Left lung (tissue), 10 donors: ENCODE results near the gene RNF5. TPM values are rescaled to one million over a fixed set of nuclear protein-coding genes. Genes with fewer than 3 reads are reported as not detected.

Experiments
- ATAC-seq: fragments of 200-7000 bp; cut with Tn5 transposase; one replicate; pipeline ENCODE4 v1.9.1; 2020; ENCODE audit warnings: moderate library complexity
- DNase-seq, 4 donors: peaks; one replicate each; pipeline ENCODE4 v3.0.0-alpha.2; 2013 to 2020
- H3K27ac ChIP-seq, 2 donors: fragments of 200-600 bp; sonication (generic) in 1 of 2; one replicate each; pipeline versions ENCODE4 v1.5.0 to v1.8.0; 2020 to 2021
- H3K27me3 ChIP-seq, 2 donors: fragments of 200-600 bp; sonication (generic) in 1 of 2; one replicate each; pipeline versions ENCODE4 v1.5.0 to v1.8.0; 2020 to 2021
- H3K36me3 ChIP-seq, 2 donors: fragments of 200-600 bp; sonication (generic) in 1 of 2; one replicate each; pipeline versions ENCODE4 v1.5.0 to v1.8.0; 2020 to 2021
- H3K4me1 ChIP-seq, 2 donors: fragments of 200-600 bp; one replicate each; pipeline ENCODE4 v1.8.0; 2021
- H3K4me3 ChIP-seq, 2 donors: fragments of 200-600 bp; sonication (generic) in 1 of 2; one replicate each; pipeline versions ENCODE4 v1.5.0 to v1.8.0; 2020 to 2021; ENCODE audit warnings: mild to moderate bottlenecking in 1 of 2
- H3K9me3 ChIP-seq, 2 donors: fragments of 200-600 bp; sonication (generic) in 1 of 2; one replicate each; pipeline versions ENCODE4 v1.5.0 to v1.8.0; 2020 to 2021
- CTCF ChIP-seq, 2 donors: fragments of 200-600 bp; sonication (generic) in 1 of 2; IDR thresholded peaks; one replicate each; pipeline versions ENCODE4 v1.5.0 to v1.8.0; 2021; ENCODE audit warnings: antibody characterized with exemption in 2 of 2
- intact Hi-C, 2 donors: fragments of 100-400 bp; cut with DNase I; formaldehyde crosslinking; loops; one replicate each; pipeline versions ENCODE4 v1.11.2 to v1.14.2; 2022
- polyA plus RNA-seq, 6 donors: library from polyadenylated mRNA; unstranded; fragments of 120-200 nt; gene quantifications; one replicate each; pipeline ENCODE4 v1.2.1, GENCODE V29; 2013; ENCODE audit not compliant: insufficient read length in 6 of 6
- total RNA-seq, 2 donors: library from RNA; stranded (reverse); fragmentation: NEBNext Ultra II Directional; extraction: Animal tissue kit (Norgen Biotek cat#: 25700); gene quantifications; one replicate each; pipeline ENCODE4 v1.2.1, GENCODE V29; 2021
- donor health status: DM: no; HTN: yes; CAD: no.
- donor health status: DM: no; HTN: no; CAD: no.

RNF5 gene
- total and polyA plus RNA-seq, 8 donors = 43.9 to 81.5 (median 68.2) TPM

GRCh38 chr6:32176476-32177182 lies 1.6 kb upstream of the RNF5 start:
- H3K4me3 ChIP-seq = peak overlapping the region; percentile 74 to 79
- peak; percentile 1 for ATAC-seq
- H3K4me1 ChIP-seq = peaks cover 27 to 69% of the 10 kb centered on the region in 2 donors
- DNase-seq = no peak
- peak overlapping the region; percentile 97 to 98 for H3K27ac ChIP-seq
- H3K9me3 ChIP-seq = no peaks in the 10 kb centered on the region
- TF ChIP-seq CTCF (IDR thresholded peaks at IDR 0.05) = no peak
- H3K27me3 ChIP-seq = no peaks in the 10 kb centered on the region
- peaks cover 0 to 18% of the 10 kb centered on the region in 2 donors for H3K36me3 ChIP-seq
- intact Hi-C loops = no loop called here

GRCh38 chr6:32177183-32177787 lies 920 bp upstream of the RNF5 start:
- intact Hi-C loops = no loop called here
- Histone ChIP-seq H3K36me3 (peaks cover 0 to 23% of the 10 kb centered on the region in 2 donors), H3K9me3 (no peaks in the 10 kb centered on the region), H3K4me1 (peaks cover 32 to 76% of the 10 kb centered on the region in 2 donors), H3K27ac (peak overlapping the region; percentile 97 to 98), H3K27me3 (no peaks in the 10 kb centered on the region), H3K4me3 (peak overlapping the region; percentile 59 to 79)
- peak; percentile 12 for ATAC-seq
- no peak for TF ChIP-seq CTCF (IDR thresholded peaks at IDR 0.05)
- no peak for DNase-seq

GRCh38 chr6:32178547-32179440 lies 589 bp downstream of the RNF5 start:
- Histone ChIP-seq H3K4me1 (peaks cover 34 to 79% of the 10 kb centered on the region in 2 donors), H3K9me3 (no peaks in the 10 kb centered on the region), H3K27ac (peak overlapping the region; percentile 97 to 98), H3K4me3 (peak overlapping the region; percentile 59 to 79), H3K27me3 (no peaks in the 10 kb centered on the region), H3K36me3 (peaks cover 0 to 34% of the 10 kb centered on the region in 2 donors)
- intact Hi-C loops = no loop called here
- DNase-seq = no peak
- TF ChIP-seq CTCF (IDR thresholded peaks at IDR 0.05) = no peak
- ATAC-seq = no peak

GRCh38 chr6:32179766-32180405 lies 1.7 kb downstream of the RNF5 start:
- H3K4me3 ChIP-seq = peak overlapping the region in 1 of 2 donors; percentile 79
- intact Hi-C loops = no loop called here
- no peaks in the 10 kb centered on the region for H3K9me3 ChIP-seq
- no peaks in the 10 kb centered on the region for H3K27me3 ChIP-seq
- DNase-seq (no peak), ATAC-seq (no peak)
- peak overlapping the region in 1 of 2 donors; percentile 7 for H3K27ac ChIP-seq
- TF ChIP-seq CTCF (IDR thresholded peaks at IDR 0.05) = no peak
- H3K4me1 ChIP-seq = peaks cover 36 to 79% of the 10 kb centered on the region in 2 donors
- peaks cover 0 to 34% of the 10 kb centered on the region in 2 donors for H3K36me3 ChIP-seq
